Mucosa of descending colon (tissue), 3 donors: Measurements from ENCODE around the gene SEC14L6. TPM values are rescaled to one million over a fixed set of nuclear protein-coding genes. Genes with fewer than 3 reads are reported as not detected.

Experiments
- ATAC-seq: fragments of 200-7000 bp; cut with Tn5 transposase; one replicate; pipeline ENCODE4 v1.9.1; 2020; ENCODE audit warnings: mild to moderate bottlenecking, moderate library complexity
- DNase-seq, 3 donors: peaks; one replicate each; pipeline ENCODE4 v3.0.0-alpha.2; 2020
- H3K36me3 ChIP-seq: fragments of 200-600 bp; one replicate; pipeline ENCODE4 v1.8.0; 2021; ENCODE audit warnings: low read depth, mild to moderate bottlenecking
- H3K4me1 ChIP-seq: fragments of 200-600 bp; one replicate; pipeline ENCODE4 v1.8.0; 2021; ENCODE audit warnings: low read depth, mild to moderate bottlenecking
- H3K4me3 ChIP-seq: fragments of 200-600 bp; one replicate; pipeline ENCODE4 v1.8.0; 2021; ENCODE audit warnings: mild to moderate bottlenecking
- H3K9me3 ChIP-seq: fragments of 200-600 bp; one replicate; pipeline ENCODE4 v1.8.0; 2021; ENCODE audit warnings: mild to moderate bottlenecking
- intact Hi-C, 2 donors: fragments of 100-400 bp; cut with DNase I in 1 of 2; cut with micrococcal nuclease in 1 of 2; formaldehyde crosslinking; loops; one replicate each; pipeline versions ENCODE4 v1.11.0 to v1.11.1; 2022; cut with DNase I, micrococcal nuclease
- total RNA-seq, 3 donors: library from RNA; stranded (reverse); fragmentation: NEBNext Ultra II Directional in 2 of 3; extraction: Animal tissue kit (Norgen Biotek cat#: 25700) in 2 of 3; gene quantifications; one replicate each; pipeline versions ENCODE4 v1.2.1 to v1.2.4, GENCODE V29; 2021 to 2023
- TF ChIP-seq, protein P1 (sequence below): fragments of 200-600 bp; IDR thresholded peaks from one replicate; pipeline ENCODE4 v1.8.0; 2022; ENCODE audit warnings: antibody characterized with exemption, mild to moderate bottlenecking
- donor health status: DM: no; HTN: no; CAD: no; lungs with moderate emphysema.
- donor health status: DM: no; HTN: no; CAD: no.
- donor health status: DM: no; HTN: yes; CAD: no.

SEC14L6 gene
- total RNA-seq, 3 donors from 2014 or later: 0.26 to 0.47 TPM; not detected in 1

DNA sequence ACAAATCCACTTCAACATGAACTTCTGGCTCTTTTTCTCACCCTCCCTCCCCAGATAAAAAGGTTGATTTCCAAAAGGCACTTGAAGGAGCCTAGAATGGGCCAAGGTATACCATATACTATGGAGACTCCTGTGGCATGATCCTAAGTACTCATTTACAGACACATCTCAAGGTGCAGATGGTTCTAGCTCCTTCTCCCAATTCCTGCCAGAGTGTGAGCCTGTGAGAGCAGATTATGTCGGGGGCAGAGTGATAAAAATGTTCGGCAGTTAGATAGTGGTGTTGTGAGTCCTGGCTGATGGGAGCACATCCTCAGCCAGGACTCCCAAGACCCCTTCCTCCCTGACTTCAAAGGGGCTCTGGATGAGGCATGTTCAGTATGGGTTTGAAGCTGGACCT is 66.6 kb downstream of the SEC14L6 start:
- ATAC-seq: no peak
- DNase-seq: no peak
- Histone ChIP-seq H3K36me3 (no peaks in the 10 kb centered on the region), H3K4me1 (no peaks in the 10 kb centered on the region), H3K9me3 (no peaks in the 10 kb centered on the region), H3K4me3 (no peak overlapping the region)
- TF ChIP-seq, protein P1, sequence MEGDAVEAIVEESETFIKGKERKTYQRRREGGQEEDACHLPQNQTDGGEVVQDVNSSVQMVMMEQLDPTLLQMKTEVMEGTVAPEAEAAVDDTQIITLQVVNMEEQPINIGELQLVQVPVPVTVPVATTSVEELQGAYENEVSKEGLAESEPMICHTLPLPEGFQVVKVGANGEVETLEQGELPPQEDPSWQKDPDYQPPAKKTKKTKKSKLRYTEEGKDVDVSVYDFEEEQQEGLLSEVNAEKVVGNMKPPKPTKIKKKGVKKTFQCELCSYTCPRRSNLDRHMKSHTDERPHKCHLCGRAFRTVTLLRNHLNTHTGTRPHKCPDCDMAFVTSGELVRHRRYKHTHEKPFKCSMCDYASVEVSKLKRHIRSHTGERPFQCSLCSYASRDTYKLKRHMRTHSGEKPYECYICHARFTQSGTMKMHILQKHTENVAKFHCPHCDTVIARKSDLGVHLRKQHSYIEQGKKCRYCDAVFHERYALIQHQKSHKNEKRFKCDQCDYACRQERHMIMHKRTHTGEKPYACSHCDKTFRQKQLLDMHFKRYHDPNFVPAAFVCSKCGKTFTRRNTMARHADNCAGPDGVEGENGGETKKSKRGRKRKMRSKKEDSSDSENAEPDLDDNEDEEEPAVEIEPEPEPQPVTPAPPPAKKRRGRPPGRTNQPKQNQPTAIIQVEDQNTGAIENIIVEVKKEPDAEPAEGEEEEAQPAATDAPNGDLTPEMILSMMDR: no peak
- intact Hi-C loops: no loop called here

DNA sequence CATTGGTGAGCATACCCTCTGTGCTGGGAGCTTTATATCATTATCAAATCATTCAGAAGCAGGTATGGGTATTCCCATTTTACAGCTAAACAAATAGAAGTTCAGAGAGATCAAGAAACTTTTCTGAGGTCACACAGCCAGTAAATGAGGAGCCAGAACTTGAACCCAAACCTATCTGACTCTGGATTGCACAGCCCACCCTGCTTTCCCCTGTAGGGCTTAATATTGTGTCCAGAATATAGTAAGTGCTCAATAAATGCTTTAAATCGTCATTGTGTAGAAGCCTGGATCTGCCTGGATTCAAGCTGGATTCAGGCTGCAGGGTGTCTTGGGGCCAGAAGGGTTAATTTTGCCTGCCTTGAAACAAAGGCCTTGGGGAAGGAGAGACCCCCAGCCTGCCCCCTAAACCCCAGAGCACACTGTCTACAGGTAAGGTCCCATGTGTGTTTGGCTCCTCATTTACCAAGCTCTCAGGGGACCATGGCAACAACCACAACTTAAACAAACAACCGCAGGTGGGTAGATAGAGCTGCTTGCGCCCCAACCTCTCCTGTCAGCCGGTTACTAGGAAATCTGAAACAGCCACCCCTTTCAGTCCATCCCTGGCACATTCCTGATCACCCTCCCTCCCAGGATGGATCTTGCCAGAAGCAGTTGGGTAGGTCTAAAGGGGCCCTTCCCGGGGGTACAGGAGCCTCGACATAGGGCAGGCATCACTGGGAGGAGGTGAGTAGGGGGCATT is 71.7 kb downstream of the SEC14L6 start:
- intact Hi-C loops: no loop called here
- Histone ChIP-seq H3K4me1 (no peaks in the 10 kb centered on the region), H3K9me3 (no peaks in the 10 kb centered on the region), H3K36me3 (no peaks in the 10 kb centered on the region), H3K4me3 (no peak overlapping the region)
- ATAC-seq (peak; percentile 53), DNase-seq (no peak)
- TF ChIP-seq, protein P1: no peak

- H3K9me3 ChIP-seq: no peaks in the 10 kb centered on the region
- intact Hi-C loops: no loop called here
These were observed 72.4 kb downstream of the SEC14L6 start for GRCh38 chr22:30474121-30474520.

DNA sequence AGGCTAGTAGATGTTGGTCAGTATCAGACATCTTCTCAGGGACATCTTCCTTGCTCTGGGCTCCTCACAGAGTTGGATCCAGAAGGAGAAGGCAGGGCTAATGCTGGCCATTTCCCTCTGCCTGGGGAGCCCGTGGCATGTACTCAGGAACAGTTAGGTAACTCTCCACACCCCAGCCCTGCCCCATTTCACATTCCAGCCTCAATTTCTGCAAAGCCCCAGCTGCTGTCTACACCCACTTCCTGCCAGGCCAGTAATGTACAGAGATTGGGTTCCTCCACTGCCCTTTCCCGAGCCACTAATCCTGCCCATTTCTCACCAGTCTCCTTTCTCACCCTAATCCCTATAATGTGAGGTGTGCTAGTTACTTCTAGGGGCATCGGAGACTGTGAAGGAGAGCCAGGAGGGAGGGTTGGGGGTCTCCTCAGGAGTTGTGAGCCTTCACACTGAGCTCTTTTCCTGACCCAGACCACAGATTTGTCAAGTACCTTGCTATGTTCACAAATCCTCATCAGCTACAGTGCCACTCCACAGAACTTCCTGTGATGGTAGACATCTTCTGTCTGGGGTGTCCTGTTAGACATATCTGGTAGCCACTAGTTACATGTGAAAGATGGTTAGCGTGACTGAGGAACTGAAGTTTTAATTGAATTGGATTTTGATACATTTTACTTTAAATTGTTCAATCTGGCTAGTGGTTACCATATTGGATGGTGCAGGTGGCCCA is 73.4 kb downstream of the SEC14L6 start:
- H3K4me1 ChIP-seq: no peaks in the 10 kb centered on the region
- ATAC-seq: no peak
- H3K9me3 ChIP-seq: no peaks in the 10 kb centered on the region
- TF ChIP-seq, protein P1: no peak
- no peaks in the 10 kb centered on the region for H3K36me3 ChIP-seq
- no peak for DNase-seq
- intact Hi-C loops: no loop called here
- no peak overlapping the region for H3K4me3 ChIP-seq

More at GRCh38 chr22:30474121-30474520, 72.4 kb downstream of the SEC14L6 start:
- DNase-seq (no peak), ATAC-seq (no peak)
- Histone ChIP-seq H3K4me3 (no peak overlapping the region), H3K36me3 (no peaks in the 10 kb centered on the region), H3K4me1 (no peaks in the 10 kb centered on the region)
- TF ChIP-seq, protein P1: no peak

Other genes with a start within 250 kb of the SEC14L6 start
- gene TBC1D10A, start 219.8 kb downstream of the SEC14L6 start, total RNA-seq: 10 to 100 TPM; 29.7 to 41.4 (median 32.2) TPM
- 100 to 1,000 TPM; 133 to 152 (median 151) TPM for gene SF3A1, start 189.8 kb downstream of the SEC14L6 start, total RNA-seq
- gene CCDC157, start 189.7 kb downstream of the SEC14L6 start, total RNA-seq: 1 to 10 TPM; 1.6 to 2.2 (median 1.8) TPM
- gene RNF215, start 159.3 kb downstream of the SEC14L6 start, total RNA-seq: 10 to 100 TPM in 1 of 3 donors, 1 to 10 TPM in 2; 9.0 to 14.2 (median 9.1) TPM
- gene SEC14L2, start 149.7 kb downstream of the SEC14L6 start, total RNA-seq: 1 to 10 TPM in 2 of 3 donors, under 1 TPM in 1; 0.67 to 4.0 (median 2.5) TPM
- 10 to 100 TPM; 14.0 to 26.0 (median 25.3) TPM for gene MTFP1, start 121.0 kb downstream of the SEC14L6 start, total RNA-seq
- not detected for gene SEC14L3, start 74.7 kb downstream of the SEC14L6 start, total RNA-seq
- gene SEC14L4, start 41.0 kb downstream of the SEC14L6 start, total RNA-seq: not detected
- gene GAL3ST1, start 27.9 kb upstream of the SEC14L6 start, total RNA-seq: 10 to 100 TPM in 2 of 3 donors, 1 to 10 TPM in 1; 7.9 to 15.9 (median 10.1) TPM
- 10 to 100 TPM; 46.2 to 54.3 (median 48.5) TPM for gene PES1, start 45.2 kb upstream of the SEC14L6 start, total RNA-seq
- gene TCN2, start 60.4 kb upstream of the SEC14L6 start, total RNA-seq: 10 to 100 TPM; 23.3 to 43.7 (median 40.2) TPM
- gene SLC35E4, start 89.0 kb upstream of the SEC14L6 start, total RNA-seq: 1 to 10 TPM; 5.0 to 8.5 (median 7.6) TPM
- gene DUSP18, start 121.1 kb upstream of the SEC14L6 start, total RNA-seq: 10 to 100 TPM; 16.2 to 21.6 (median 16.3) TPM
- gene OSBP2, start 148.1 kb upstream of the SEC14L6 start, total RNA-seq: 1 to 10 TPM; 2.9 to 5.3 (median 3.4) TPM